ENCODE results near the gene FOXP1.

Gene FOXP1

GRCh38 chr3:71351403-71352149 lies 232.0 kb downstream of the FOXP1 start:
- Histone ChIP-seq H3K27me3 (ENCODE audit: control insufficient read depth, insufficient read depth, low read length) (no peaks in the 10 kb centered on the region), H3K36me3 (ENCODE audit: control insufficient read depth, insufficient read depth, low read length) (no peaks in the 10 kb centered on the region), H3K9me3 (ENCODE audit: control insufficient read depth, low read length) (no peaks in the 10 kb centered on the region), H3K9ac (no peak overlapping the region), H3K4me3 (ENCODE audit: low read depth, low read length) (no peak overlapping the region), H3K4me2 (ENCODE audit: low read length) (no peak overlapping the region), H3K27ac (no peak overlapping the region), H3K4me1 (peaks cover 7% of the 10 kb centered on the region), H2AFZ (no peak overlapping the region), H3K79me2 (peaks cover 2% of the 10 kb centered on the region)
- no peak for TF ChIP-seq CTCF (IDR thresholded peaks at IDR 0.05)

- Histone ChIP-seq H3K4me2 (ENCODE audit: low read length) (no peak overlapping the region), H2AFZ (no peak overlapping the region), H3K27me3 (ENCODE audit: control insufficient read depth, insufficient read depth, low read length) (no peaks in the 10 kb centered on the region), H3K9ac (no peak overlapping the region), H3K79me2 (peaks cover 2% of the 10 kb centered on the region), H3K9me3 (ENCODE audit: control insufficient read depth, low read length) (no peaks in the 10 kb centered on the region), H3K36me3 (ENCODE audit: control insufficient read depth, insufficient read depth, low read length) (no peaks in the 10 kb centered on the region), H3K4me3 (ENCODE audit: low read depth, low read length) (no peak overlapping the region), H3K27ac (no peak overlapping the region), H3K4me1 (peaks cover 7% of the 10 kb centered on the region)
- TF ChIP-seq CTCF (IDR thresholded peaks at IDR 0.05) = no peak
Observed at GRCh38 chr3:71350998-71351397, 232.5 kb downstream of the FOXP1 start.

- H3K4me1 ChIP-seq = peaks cover 7% of the 10 kb centered on the region
- no peak overlapping the region for H2AFZ ChIP-seq
- H3K36me3 ChIP-seq (ENCODE audit: control insufficient read depth, insufficient read depth, low read length) = no peaks in the 10 kb centered on the region
- TF ChIP-seq CTCF (IDR thresholded peaks at IDR 0.05) = no peak
- peaks cover 2% of the 10 kb centered on the region for H3K79me2 ChIP-seq
- no peak overlapping the region for H3K27ac ChIP-seq
- H3K27me3 ChIP-seq (ENCODE audit: control insufficient read depth, insufficient read depth, low read length) = no peaks in the 10 kb centered on the region
- H3K9ac ChIP-seq = no peak overlapping the region
- H3K9me3 ChIP-seq (ENCODE audit: control insufficient read depth, low read length) = no peaks in the 10 kb centered on the region
- H3K4me2 ChIP-seq (ENCODE audit: low read length) = no peak overlapping the region
- H3K4me3 ChIP-seq (ENCODE audit: low read depth, low read length) = no peak overlapping the region
Observed at GRCh38 chr3:71348831-71349230, 234.7 kb downstream of the FOXP1 start.

- H3K9ac ChIP-seq = no peak overlapping the region
- peaks cover 2% of the 10 kb centered on the region for H3K79me2 ChIP-seq
- H3K4me2 ChIP-seq (ENCODE audit: low read length) = no peak overlapping the region
- H3K27me3 ChIP-seq (ENCODE audit: control insufficient read depth, insufficient read depth, low read length) = no peaks in the 10 kb centered on the region
- peaks cover 1% of the 10 kb centered on the region for H3K4me1 ChIP-seq
- no peak overlapping the region for H2AFZ ChIP-seq
- H3K36me3 ChIP-seq (ENCODE audit: control insufficient read depth, insufficient read depth, low read length) = no peaks in the 10 kb centered on the region
- H3K4me3 ChIP-seq (ENCODE audit: low read depth, low read length) = no peak overlapping the region
- no peak for TF ChIP-seq CTCF (IDR thresholded peaks at IDR 0.05)
- H3K27ac ChIP-seq = no peak overlapping the region
- H3K9me3 ChIP-seq (ENCODE audit: control insufficient read depth, low read length) = no peaks in the 10 kb centered on the region
Observed at GRCh38 chr3:71348001-71348632, 235.4 kb downstream of the FOXP1 start.

All from parathyroid adenoma (tissue), 2 donors.